ENCODE measurements around the gene MKRN1.
A peak's percentile ranks its signal among the peaks of the same experiment; 100 is the strongest.
"Not testable (repeated sequence)": the region's sequence is repeated elsewhere in the genome, so short reads cannot be mapped to it uniquely, and the experiment has no call there.

The MKRN1 gene, protein sequence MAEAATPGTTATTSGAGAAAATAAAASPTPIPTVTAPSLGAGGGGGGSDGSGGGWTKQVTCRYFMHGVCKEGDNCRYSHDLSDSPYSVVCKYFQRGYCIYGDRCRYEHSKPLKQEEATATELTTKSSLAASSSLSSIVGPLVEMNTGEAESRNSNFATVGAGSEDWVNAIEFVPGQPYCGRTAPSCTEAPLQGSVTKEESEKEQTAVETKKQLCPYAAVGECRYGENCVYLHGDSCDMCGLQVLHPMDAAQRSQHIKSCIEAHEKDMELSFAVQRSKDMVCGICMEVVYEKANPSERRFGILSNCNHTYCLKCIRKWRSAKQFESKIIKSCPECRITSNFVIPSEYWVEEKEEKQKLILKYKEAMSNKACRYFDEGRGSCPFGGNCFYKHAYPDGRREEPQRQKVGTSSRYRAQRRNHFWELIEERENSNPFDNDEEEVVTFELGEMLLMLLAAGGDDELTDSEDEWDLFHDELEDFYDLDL

GRCh38 chr7:140479062-140479738, at the start of gene MKRN1:
MKRN1 (minus strand) TSS chr7:140479505; CDS start chr7:140479344, 161 bp downstream.
- DNase-seq, result peak; percentile 97 to 99

- DNase-seq, result no peak
Observed at GRCh38 chr7:140526787-140527664, 47.7 kb upstream of the MKRN1 start.

DNA sequence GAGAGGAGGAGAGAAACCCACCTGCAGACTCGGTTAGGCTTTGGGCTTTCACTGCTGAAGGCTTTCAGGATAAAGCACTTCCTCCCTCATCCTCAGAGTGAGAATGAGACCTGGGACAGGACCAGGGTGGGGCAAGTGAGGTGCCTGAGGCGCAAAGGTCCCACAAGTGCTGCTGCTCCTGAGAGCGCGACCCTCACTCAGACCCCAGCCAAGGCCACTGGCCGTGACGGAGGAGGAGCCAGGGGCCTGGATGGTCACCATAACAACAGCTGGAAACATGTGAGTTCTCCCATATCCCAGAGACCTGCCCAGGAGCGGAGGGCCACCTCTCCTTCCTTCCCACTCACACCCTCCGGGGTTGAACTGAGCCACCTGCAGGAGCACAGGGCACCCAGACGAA, 46.9 kb upstream of the MKRN1 start:
- DNase-seq, result no peak

DNA sequence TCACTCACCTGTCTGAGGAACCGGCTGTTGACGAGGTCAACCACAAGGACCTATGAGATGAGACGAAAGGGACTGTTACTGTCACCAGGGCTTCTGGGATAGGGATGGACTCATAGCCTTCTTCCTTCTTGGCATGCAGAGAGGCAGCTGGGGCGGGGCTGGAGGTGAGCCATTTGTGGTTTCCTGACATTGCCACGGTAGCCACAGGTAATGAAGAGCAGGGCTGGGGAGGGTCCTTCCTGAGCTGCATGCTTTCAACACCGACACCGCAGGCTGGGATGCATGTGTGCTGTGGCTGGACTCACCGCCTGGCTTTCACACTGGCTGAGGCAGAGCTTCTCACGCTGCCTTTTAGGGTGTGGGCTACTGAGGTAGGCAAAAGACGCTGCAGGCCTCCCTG, 46.4 kb upstream of the MKRN1 start:
- DNase-seq, result no peak

DNA sequence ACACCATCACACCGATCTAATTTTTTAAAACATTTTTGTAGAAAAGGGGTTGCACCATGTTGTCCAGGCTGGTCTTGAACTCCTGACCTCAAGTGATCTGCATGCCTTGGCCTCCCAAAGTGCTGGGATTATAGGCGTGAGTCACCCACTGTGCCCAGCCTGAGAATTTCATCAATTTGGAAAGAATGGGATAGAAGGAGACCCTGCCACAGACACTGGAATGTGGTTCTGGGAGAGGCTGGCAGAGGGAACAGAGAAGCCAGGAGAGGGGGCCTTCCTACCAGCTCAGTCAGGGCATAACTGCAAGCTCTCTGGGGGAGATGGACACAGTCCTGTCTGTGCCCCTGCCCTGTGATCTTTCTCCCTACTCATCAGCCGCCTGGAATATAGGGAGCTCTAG, 42.1 kb upstream of the MKRN1 start:
- DNase-seq, result no peak

DNA sequence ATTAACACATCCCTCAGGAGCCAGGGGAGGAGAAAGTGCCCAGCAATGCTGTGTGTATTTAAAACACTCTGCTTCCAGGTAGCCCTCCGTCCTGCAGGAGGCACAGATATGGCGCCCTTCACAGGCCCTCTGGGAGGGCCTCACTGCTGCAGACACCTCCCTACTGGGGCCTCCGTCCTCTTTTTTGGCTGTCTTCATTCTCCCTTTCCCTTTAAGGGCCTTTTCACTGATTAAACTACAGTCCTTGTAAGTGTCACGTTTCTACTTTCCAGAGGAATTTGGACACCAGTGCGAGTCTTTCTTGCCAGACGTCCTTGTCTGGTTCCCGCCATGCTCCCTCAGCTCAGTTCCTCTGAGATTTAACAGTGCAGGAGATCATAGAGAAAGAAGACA, 39.7 kb upstream of the MKRN1 start:
- no peak for DNase-seq

DNA sequence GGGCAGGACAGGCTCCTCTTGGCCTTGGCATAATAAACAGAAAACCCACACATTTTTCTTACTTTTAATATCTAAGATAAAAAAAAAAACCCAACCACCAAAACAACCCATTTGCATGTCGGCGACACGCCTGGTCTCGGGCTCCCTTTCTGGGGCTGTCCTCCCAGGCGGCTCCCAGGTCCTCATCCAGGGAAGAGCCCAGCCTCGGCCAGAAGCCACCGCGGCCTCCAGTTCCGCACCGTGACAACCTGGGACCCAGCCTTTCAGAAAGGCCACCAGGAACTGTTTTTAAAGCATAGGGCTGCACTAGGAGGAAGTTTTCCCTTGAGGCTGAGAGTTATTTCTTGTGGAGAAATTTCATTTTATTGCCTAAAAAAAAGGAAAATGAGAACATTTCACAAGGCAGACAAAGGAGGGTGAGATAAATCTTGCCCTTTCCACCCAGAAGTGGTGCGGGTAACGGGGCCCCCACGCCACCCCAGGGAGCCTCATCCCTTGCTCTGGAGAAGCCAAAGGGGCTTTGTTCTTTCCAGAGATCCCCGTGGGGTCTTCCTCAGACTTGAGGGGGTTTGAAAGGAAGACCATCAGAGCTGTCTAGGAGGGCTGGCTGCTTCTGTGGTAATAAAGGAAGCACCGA, 39.2 kb upstream of the MKRN1 start:
- no peak for DNase-seq

DNA sequence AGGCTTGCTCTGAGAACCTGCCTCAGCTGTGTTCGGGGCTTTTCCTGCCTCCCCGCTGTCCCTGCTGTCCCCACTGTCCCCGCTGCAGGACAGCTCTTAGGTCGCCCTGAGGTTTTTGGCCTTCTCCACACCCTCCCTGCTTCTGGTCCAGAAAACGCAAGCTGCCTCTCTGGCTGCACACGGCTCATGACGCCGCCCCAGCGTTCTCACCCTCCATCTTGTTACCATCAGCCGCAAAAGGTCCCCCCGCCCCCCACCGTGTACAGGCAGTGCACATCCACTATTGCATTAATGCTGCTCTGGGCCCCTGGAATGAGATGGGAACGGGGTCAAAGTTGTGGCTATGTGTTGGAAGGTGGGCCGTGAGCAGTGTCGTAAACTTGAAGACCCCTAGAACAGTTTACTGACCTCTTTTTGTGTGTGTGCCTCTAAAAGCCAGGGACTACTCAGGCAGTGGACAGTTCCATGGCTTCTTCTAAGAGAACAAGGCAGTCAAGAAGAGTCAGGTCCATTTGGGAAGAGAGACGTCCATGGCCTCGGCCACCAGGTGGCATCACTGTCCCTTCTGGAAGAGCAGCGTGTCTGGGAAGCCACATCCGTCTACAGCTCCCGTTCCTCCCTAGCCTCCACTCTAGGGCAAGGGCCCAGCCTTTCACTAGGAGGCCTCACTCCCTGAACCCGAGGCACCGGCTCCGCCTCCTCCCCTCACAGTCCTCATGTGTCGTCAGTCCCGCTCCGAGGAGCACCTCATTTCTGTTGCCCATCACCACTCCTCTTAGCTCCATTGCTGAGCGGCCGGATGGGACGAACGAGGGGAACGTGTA, 38.5 kb upstream of the MKRN1 start:
- DNase-seq, result peak; percentile 91 to 97

DNA sequence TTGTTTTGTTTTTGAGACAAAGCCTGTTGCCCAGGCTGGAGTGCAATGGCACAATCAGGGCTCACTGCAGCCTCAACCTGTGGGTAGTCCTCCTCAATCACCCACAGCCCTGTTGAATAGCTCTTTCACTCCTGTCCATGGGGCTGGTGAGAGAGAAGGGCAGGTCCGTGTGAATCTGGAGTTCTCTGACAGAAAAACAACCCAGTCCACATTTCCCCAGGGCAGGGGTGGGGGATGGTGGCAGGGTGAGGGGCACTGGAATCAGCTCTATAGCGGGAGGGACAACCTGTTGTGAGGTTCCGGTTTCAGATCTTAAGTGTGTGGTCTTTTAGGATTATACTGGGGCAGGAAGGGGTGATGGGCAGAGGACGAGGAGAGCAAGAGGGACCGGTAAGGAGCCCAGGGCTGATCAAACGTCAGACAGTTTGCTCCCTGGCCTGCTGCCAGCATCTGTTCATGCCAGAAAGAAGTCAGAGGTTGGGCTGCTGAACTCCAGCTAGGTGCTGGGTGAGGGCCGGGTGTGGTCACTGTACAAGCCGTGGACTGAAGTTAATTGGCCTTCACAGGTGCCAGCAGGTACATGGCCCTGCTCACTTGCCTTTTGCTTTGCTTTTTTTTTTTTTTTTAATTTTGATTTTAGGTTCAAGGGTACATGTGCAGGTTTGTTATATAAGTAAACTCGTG, 33.2 kb upstream of the MKRN1 start:
- peak in 1 of 2 experiments; percentile 65 for DNase-seq

DNA sequence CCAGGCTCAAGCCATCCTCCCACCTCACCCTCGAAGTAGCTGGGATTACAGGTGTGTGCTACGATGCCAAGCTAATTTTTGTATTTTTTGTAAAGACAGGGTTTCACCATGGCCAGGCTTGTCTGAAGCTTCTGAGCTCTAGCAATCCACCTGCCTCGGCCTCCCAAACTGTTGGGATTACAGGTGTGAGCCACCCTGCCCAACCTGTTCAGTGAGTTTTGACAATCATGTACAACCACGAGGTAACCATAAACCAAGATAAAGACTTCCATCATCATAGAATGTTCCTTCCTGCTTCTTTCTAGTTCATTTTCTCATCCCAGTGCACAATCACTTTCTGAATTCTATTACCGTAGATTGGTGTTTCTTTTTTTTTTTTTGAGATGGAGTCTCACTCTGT, 30.5 kb upstream of the MKRN1 start:
- peak; percentile 19 to 30 for DNase-seq

DNA sequence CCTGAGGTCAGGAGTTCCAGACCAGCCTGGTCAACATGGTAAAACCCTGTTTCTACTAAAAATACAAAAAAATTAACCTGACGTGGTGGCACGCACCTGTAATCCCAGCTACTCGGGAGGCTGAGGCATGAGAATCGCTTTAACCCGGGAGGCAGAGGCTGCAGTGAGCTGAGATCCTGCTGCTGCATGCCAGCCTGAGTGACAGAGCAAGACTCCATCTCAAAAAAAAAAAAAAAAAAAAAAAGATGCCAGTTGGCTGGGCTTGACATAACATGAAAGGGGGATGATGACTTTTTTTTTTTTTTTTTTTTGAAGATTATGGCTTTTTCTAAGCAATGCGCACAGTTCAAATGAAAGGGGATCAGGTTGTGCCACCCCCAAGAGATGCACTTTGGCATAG, 28.3 kb upstream of the MKRN1 start:
- DNase-seq, result not testable (repeated sequence)

DNA sequence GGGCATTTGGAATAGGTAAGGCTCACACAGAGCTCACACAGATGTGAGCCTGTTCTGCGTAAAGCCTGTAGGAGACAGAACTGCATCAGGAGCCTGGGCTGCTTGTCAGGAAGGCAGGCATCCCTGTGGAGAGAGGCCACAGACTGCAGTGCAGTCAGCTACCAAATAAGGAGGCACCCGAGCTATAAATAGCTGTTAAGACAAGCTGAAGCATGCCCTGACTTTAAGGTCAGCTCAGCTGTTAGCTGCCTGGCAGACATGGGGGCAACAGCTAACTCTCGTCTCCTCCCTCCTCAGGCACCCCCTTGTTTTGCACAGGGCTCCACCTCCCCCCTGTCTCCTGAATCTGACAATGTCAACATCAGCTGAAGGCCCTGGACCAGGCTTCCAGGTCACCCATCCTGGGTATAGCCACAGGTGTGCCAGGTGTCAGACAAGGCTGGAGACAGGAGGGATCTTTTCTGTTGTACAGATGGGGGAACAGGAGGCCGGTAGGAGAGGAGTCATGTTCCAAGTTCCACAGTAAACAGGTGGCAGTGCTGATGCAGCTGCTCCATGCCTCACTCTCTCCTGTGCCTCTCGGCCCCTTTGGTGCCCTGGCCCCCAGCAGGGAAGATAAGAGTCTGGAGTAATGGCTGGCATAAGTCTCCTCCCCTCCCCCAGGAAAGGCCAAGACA, 27.6 kb upstream of the MKRN1 start:
- DNase-seq, result peak; percentile 97 to 99

DNA sequence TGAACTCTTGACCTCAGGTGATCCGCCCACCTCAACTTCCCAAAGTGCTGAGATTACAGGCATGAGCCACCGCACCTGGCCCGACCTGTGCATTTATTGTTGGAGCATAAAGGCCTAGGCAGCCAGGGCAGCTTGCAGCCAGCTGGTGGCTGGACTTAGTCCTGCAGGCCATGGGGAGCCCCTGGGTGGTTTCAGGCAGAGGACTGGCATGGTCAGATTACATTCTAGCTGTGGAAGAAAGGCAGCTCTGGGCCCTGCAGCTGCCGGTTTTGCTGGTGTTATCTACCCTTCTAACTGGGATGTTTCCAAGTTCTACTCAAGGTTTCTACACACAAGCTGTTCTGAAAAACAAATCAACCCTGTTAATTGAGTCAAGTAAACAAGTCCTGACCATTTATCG, 22.7 kb upstream of the MKRN1 start:
- peak in 1 of 2 experiments; percentile 14 for DNase-seq

- DNase-seq, result not testable (repeated sequence)
Observed at GRCh38 chr7:140497807-140498206, 18.5 kb upstream of the MKRN1 start.

GRCh38 chr7:140497241-140497769, 18.0 kb upstream of the MKRN1 start:
- DNase-seq, result no peak

- no peak for DNase-seq
Observed at GRCh38 chr7:140495514-140496097, 16.3 kb upstream of the MKRN1 start.

DNA sequence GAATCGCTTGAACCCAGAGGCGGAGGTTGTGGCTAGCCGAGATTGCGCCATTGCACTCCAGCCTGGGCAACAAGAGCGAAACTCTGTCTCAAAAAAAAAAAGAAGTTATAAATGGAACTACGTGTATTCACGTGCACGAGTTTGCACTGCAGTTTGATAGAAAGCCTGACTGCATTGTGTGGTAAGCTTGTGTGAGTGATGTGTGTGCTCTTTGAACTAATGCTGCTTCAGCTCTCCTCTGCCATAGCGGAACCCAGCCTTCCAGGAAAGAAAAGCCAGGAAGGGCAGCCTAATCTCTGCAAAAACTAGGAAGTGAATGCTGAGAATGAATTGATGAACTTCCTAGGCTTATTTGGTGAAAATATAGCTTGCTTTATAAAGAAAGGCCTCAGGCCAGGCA, 15.6 kb upstream of the MKRN1 start:
- DNase-seq, result no peak

DNA sequence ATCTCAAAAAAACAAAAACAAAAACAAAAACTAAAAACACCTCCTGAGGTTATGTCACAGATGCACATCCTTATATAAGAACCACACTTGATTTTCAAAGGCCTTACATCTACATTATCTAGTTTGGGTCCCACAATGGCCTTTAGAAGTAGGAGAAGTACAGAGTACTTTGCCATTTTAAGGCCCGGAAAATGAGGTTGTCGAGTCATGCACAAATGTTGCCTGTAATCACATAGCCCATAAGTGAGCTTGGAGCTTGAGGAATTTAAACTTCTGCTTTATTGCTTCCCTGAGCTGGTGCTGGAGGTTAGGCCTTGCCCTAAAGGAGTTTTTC, 9.7 kb upstream of the MKRN1 start:
- DNase-seq, result no peak

DNA sequence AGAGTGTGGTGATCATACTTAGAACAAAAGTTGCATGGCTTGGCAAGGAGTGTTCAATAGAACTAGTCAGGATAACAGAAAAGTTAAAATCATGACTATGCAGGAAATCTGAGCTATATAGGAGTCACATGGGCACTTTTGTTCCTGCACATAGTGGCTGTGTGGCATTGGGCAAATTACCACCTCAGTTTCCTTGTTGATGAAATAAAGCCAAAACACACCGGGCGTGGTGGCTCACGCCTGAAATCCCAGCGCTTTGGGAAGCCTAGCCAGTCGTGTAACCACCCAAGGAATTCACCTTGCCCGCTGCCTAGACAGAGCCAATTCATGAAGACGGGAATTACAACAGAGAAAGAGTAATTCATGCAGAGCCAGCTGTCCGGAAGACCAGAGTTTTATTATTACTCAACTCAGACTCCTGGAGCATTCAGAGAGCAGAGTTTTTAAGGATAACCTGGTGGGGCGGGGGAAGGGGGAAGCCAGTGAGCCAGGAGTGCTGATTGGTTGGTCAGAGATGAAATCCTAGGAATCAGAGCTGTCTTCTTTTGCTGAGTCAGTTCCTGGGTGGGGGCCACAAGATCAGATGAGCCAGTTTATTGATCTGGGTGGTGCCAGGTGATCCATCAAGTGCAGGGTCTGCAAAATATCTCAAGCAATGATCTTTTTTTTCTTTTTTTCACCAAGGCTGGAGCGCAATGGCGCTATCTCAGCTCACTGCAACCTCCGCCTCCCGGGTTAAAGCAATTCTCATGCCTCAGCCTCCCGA, 6.4 kb upstream of the MKRN1 start:
- no peak for DNase-seq
